ENCODE data around the gene ASRGL1.

GRCh38 chr11:62418733-62419132, 81.5 kb downstream of the ASRGL1 start, which contains the start of gene SCGB1A1:
- TF ChIP-seq CTCF (IDR thresholded peaks at IDR 0.05): no peak
- no peak for TF ChIP-seq POLR2A (IDR thresholded peaks at IDR 0.05)

Data from uterus (tissue), 2 donors.